A549 (cell line): ENCODE measurements around the gene IPO8.

Experiments
- MAFK ChIP-seq: fragments of 450-650 bp; IDR thresholded peaks from 2 replicates; pipeline ENCODE4 v1.6.1; 2014; ENCODE audit not compliant: partially characterized antibody
- TF ChIP-seq, protein P1 (sequence below): fragments of >200 bp; sonication (Bioruptor Twin); formaldehyde crosslinking; IDR thresholded peaks from 3 replicates; pipeline ENCODE4 v1.5.1; 2016

DNA sequence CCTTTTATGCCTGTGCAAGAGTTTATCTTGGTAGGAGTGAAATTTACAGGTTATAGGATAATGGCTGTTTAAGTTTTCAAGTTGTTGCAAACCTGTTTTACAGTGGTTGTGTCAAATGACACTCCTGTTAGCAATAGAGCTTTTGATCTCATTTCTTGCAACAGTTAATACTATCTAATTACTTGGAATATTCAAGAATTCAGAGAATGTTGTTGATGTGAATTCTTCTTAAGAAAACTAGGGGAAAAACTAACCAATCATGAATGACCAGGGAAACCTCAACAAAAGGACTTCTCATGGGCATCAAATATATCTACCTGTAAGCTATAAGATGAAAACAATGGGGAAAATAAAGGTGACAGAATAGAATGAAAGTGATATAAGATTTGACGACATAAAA is 85.0 kb downstream of the IPO8 start:
- TF ChIP-seq, protein P1, sequence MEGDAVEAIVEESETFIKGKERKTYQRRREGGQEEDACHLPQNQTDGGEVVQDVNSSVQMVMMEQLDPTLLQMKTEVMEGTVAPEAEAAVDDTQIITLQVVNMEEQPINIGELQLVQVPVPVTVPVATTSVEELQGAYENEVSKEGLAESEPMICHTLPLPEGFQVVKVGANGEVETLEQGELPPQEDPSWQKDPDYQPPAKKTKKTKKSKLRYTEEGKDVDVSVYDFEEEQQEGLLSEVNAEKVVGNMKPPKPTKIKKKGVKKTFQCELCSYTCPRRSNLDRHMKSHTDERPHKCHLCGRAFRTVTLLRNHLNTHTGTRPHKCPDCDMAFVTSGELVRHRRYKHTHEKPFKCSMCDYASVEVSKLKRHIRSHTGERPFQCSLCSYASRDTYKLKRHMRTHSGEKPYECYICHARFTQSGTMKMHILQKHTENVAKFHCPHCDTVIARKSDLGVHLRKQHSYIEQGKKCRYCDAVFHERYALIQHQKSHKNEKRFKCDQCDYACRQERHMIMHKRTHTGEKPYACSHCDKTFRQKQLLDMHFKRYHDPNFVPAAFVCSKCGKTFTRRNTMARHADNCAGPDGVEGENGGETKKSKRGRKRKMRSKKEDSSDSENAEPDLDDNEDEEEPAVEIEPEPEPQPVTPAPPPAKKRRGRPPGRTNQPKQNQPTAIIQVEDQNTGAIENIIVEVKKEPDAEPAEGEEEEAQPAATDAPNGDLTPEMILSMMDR, result no peak
- no peak for TF ChIP-seq MAFK
